Caco-2 (cell line): Measurements from ENCODE around the gene TMEM191C. TPM values are rescaled to one million over a fixed set of nuclear protein-coding genes. Genes with fewer than 3 reads are reported as not detected.

Source experiments
- BruUV-seq: library from RNA; stranded (reverse); fragments of 400-500 nt; replicated peaks from 2 replicates; lab custom pipeline; 2021; lab: Mats Ljungman, UMichigan
- CTCF ChIA-PET: fragments of 300-600 bp; sonication (Branson Sonifier 250); formaldehyde crosslinking; loops from one replicate; lab custom pipeline; 2022; ENCODE audit warnings: antibody characterized with exemption; lab: Charles Lee
- POLR2A ChIA-PET: fragments of 300-600 bp; sonication (Branson Sonifier 250); formaldehyde crosslinking; loops from one replicate; lab custom pipeline; 2022; ENCODE audit warnings: antibody characterized with exemption; lab: Charles Lee
- DNase-seq, 2 experiments: peaks; one replicate each; pipeline versions ENCODE4 v3.0.0 to v3.0.0-alpha.2; 2020 to 2022
- H3K27me3 ChIP-seq: replicated peaks from 2 replicates; pipeline ENCODE4 v1.6.0; 2011; ENCODE audit warnings: low read length; ENCODE audit not compliant: control insufficient read depth, insufficient read depth
- H3K36me3 ChIP-seq: 2 replicates; pipeline ENCODE4 v1.5.1; 2011; ENCODE audit warnings: low read length; ENCODE audit not compliant: control insufficient read depth, insufficient read depth
- H3K4me1 ChIP-seq: fragments of 250-450 bp; sonication (Bioruptor Pico); 2 replicates; pipeline ENCODE4 v1.5.1; 2020; ENCODE audit warnings: mild to moderate bottlenecking
- H3K4me3 ChIP-seq: 2 replicates; pipeline ENCODE4 v1.5.1; 2011; ENCODE audit warnings: low read depth, mild to moderate bottlenecking, control low read depth, low read length
- H3K9me3 ChIP-seq: fragments of 250-450 bp; sonication (Bioruptor Pico); 2 replicates; pipeline ENCODE4 v1.5.1; 2020; ENCODE audit warnings: mild to moderate bottlenecking, moderate library complexity
- H3K27ac Mint-ChIP-seq: one replicate; pipeline ENCODE4 v1.8.0; 2022; ENCODE audit warnings: mixed read lengths; ENCODE audit not compliant: unreplicated experiment
- H3K27me3 Mint-ChIP-seq: one replicate; pipeline ENCODE4 v1.8.0; 2022; ENCODE audit warnings: mixed read lengths; ENCODE audit not compliant: insufficient read depth, unreplicated experiment
- H3K36me3 Mint-ChIP-seq: one replicate; pipeline ENCODE4 v1.8.0; 2022; ENCODE audit warnings: mild to moderate bottlenecking, mixed read lengths; ENCODE audit not compliant: insufficient read depth, unreplicated experiment
- H3K4me1 Mint-ChIP-seq: one replicate; pipeline ENCODE4 v1.8.0; 2022; ENCODE audit warnings: low read depth, mixed read lengths; ENCODE audit not compliant: unreplicated experiment
- H3K4me3 Mint-ChIP-seq: one replicate; pipeline ENCODE4 v1.8.0; 2022; ENCODE audit warnings: mild to moderate bottlenecking, moderate library complexity, mixed read lengths; ENCODE audit not compliant: unreplicated experiment
- H3K9me3 Mint-ChIP-seq: one replicate; pipeline ENCODE4 v1.8.0; 2022; ENCODE audit warnings: mixed read lengths; ENCODE audit not compliant: unreplicated experiment
- CTCF ChIP-seq, 2 experiments: fragments of 200-600 bp in 1 of 2; IDR thresholded peaks; 1 replicate in 1 of 2; 2 replicates in 1 of 2; pipeline versions ENCODE4 v1.5.1 to v1.8.0; 2011 to 2022; ENCODE audit warnings: antibody characterized with exemption in 1 of 2, control low read depth in 1 of 2, inconsistent platforms in 1 of 2, low read depth in 1 of 2, low read length in 1 of 2, mild to moderate bottlenecking in 1 of 2, moderate library complexity in 1 of 2; ENCODE audit not compliant: insufficient read depth in 1 of 2, severe bottlenecking in 1 of 2, unreplicated experiment in 1 of 2
- intact Hi-C: fragments of 100-400 bp; cut with micrococcal nuclease; formaldehyde crosslinking; loops from one replicate; pipeline ENCODE4 v1.10.0; 2022; ENCODE audit not compliant: unreplicated experiment
- total RNA-seq: library from RNA; stranded (reverse); gene quantifications from 2 replicates; pipeline ENCODE4 v1.2.3, GENCODE V29; 2022

TMEM191C gene
- total RNA-seq, 1 experiment from 2014 or later, result 8.5 TPM

GRCh38 chr22:21443057-21443734 is 24.0 kb upstream of the TMEM191C start:
- intact Hi-C loops, result no loop called here
- TF ChIP-seq CTCF (IDR thresholded peaks at IDR 0.05; ENCODE audit: insufficient read depth in 1 of 2, low read depth in 1 of 2, low read length in 1 of 2, severe bottlenecking in 1 of 2, unreplicated experiment in 1 of 2), result no peak
- peak in 1 of 2 experiments; percentile 0 for DNase-seq
- H3K4me3 Mint-ChIP-seq, result no peak overlapping the region
- H3K4me1 Mint-ChIP-seq, result no peaks in the 10 kb centered on the region
- ChIA-PET POLR2A (no interaction called here), CTCF (no interaction called here)
- H3K9me3 Mint-ChIP-seq, result no peaks in the 10 kb centered on the region
- Histone ChIP-seq H3K9me3 (no peaks in the 10 kb centered on the region), H3K4me3 (no peak overlapping the region), H3K4me1 (no peaks in the 10 kb centered on the region), H3K36me3 (no peaks in the 10 kb centered on the region; the same call in none of the 2 replicates), H3K27me3 (no peaks in the 10 kb centered on the region)
- H3K27ac Mint-ChIP-seq, result no peak overlapping the region
- H3K36me3 Mint-ChIP-seq, result peaks cover 33% of the 10 kb centered on the region
- no peaks in the 10 kb centered on the region for H3K27me3 Mint-ChIP-seq
- BruUV-seq, result no TSS peak

- no peak overlapping the region for H3K27ac Mint-ChIP-seq
- Histone ChIP-seq H3K9me3 (no peaks in the 10 kb centered on the region), H3K36me3 (peaks cover 1% of the 10 kb centered on the region), H3K4me1 (no peaks in the 10 kb centered on the region), H3K27me3 (no peaks in the 10 kb centered on the region), H3K4me3 (no peak overlapping the region)
- ChIA-PET CTCF (no interaction called here), POLR2A (no interaction called here)
- no peak overlapping the region for H3K4me3 Mint-ChIP-seq
- no peak for TF ChIP-seq CTCF (IDR thresholded peaks at IDR 0.05; ENCODE audit: insufficient read depth in 1 of 2, low read depth in 1 of 2, low read length in 1 of 2, severe bottlenecking in 1 of 2, unreplicated experiment in 1 of 2)
- H3K36me3 Mint-ChIP-seq, result peaks cover 40% of the 10 kb centered on the region
- intact Hi-C loops, result no loop called here
- peak in 1 of 2 experiments; percentile 1 for DNase-seq
- BruUV-seq, result no TSS peak
- H3K9me3 Mint-ChIP-seq, result no peaks in the 10 kb centered on the region
- no peaks in the 10 kb centered on the region for H3K27me3 Mint-ChIP-seq
- H3K4me1 Mint-ChIP-seq, result no peaks in the 10 kb centered on the region
Observed at GRCh38 chr22:21443735-21444421, 23.3 kb upstream of the TMEM191C start.

- Histone ChIP-seq H3K27me3 (no peaks in the 10 kb centered on the region), H3K4me3 (no peak overlapping the region), H3K9me3 (no peaks in the 10 kb centered on the region), H3K4me1 (peaks cover 6% of the 10 kb centered on the region; the same call in 1 of the 2 replicates), H3K36me3 (peaks cover 3% of the 10 kb centered on the region)
- no peaks in the 10 kb centered on the region for H3K9me3 Mint-ChIP-seq
- intact Hi-C loops, result no loop called here
- no peak overlapping the region for H3K4me3 Mint-ChIP-seq
- ChIA-PET POLR2A (no interaction called here), CTCF (no interaction called here)
- no peak for TF ChIP-seq CTCF (IDR thresholded peaks at IDR 0.05; ENCODE audit: insufficient read depth in 1 of 2, low read depth in 1 of 2, low read length in 1 of 2, severe bottlenecking in 1 of 2, unreplicated experiment in 1 of 2)
- H3K4me1 Mint-ChIP-seq, result no peaks in the 10 kb centered on the region
- H3K27me3 Mint-ChIP-seq, result no peaks in the 10 kb centered on the region
- peaks cover 46% of the 10 kb centered on the region for H3K36me3 Mint-ChIP-seq
- peak in 1 of 2 experiments; percentile 1 for DNase-seq
- BruUV-seq, result no TSS peak
- no peak overlapping the region for H3K27ac Mint-ChIP-seq
Observed at GRCh38 chr22:21444701-21445436, 22.3 kb upstream of the TMEM191C start.
